Measurements from ENCODE around the gene FLG.
"Not testable (repeated sequence)": the region's sequence is repeated elsewhere in the genome, so short reads cannot be mapped to it uniquely, and the experiment has no call there.

Gene FLG

DNA sequence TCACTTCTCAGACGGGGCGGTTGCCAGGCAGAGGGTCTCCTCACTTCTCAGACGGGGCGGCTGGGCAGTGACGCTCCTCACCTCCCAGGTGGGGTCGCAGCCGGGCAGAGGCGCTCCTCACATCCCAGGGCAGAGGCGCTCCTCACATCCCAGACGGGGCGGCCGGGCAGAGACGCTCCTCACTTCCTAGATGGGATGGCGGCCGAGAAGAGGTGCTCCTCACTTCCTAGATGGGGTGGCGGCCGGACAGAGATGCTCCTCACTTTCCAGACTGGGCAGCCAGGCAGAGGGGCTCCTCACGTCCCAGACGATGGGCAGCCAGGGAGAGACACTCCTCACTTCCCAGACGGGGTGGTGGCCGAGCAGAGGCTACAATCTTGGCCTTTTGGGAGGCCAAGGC lies 68.6 kb downstream of the FLG start:
- not testable (repeated sequence) for DNase-seq (ENCODE audit: low read depth)
